GM18508 (cell line): ENCODE results near the gene BRD3.

Experiments used
- ATAC-seq: cut with Tn5 transposase; IDR thresholded peaks from one replicate; pipeline ENCODE4 v1.9.1; 2021; ENCODE audit warnings: moderate number of reproducible peaks; ENCODE audit not compliant: insufficient read depth, unreplicated experiment

The BRD3 gene

DNA sequence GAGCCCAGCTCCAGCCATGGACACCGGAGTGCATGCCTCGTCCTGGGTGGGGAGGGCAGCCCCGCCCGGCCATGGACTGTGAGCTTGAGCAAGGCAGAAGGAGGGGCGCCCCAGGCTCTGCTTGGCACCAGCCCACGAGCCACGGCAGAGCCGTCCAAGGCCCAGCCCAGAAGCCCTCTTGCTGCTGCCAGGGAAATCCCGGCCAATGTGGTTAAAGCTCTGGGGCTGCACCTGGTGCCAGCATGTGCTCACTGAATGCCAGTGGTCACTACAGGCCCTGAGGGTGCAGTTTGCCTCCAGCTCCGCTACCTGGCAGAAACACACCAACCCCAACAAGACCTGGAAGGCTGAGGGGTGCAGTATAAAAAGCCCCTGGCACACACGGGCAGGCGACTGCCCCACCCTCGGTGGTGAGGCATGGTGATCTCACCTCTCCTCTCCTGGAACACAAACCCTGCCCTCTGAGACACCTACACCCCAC is 11.8 kb downstream of the BRD3 start:
- no peak for ATAC-seq

DNA sequence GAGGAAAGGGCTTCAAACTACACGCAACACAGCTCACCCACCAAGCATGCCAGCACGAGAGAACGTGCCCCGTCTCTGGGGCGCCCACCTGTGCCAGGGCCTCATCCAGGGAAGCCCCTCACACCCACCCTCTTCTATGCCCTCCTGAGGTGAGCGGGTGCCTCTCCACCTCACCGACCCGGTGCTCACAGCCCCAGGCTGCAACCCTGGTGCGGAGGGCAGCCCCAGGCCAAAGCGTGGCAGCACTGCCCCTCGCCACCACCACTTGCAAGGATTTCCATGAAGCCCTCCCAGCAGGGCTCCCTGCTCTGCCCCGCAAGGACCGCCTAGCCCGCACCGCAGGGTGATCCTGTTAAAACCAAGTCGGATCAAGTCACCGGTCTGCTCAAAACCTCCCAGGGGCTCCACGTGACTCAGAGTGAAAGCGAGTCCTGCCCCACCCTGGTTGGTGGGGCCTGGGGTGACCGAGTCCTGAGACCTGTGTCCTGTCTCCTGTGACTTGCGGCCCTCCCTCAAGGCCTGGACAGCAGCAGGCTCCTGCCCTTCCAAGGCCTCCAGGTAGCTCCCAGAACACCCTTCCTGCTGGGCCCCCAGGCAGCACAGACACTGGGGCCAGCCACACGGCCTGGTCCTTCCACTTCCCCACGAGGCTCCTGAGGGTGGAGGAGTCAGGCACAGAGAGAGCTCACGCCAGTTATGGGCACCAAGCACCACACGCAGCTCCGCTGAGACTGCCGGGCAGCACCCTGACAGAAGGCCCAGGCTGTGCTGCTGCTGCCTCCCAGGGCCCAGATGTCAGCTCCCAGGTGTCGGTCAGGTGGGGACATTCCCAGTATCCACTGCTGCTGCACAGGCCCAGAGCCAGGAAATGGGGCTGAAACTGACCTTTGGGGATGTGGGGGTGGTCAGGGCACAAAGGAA is 12.7 kb downstream of the BRD3 start:
- no peak for ATAC-seq

DNA sequence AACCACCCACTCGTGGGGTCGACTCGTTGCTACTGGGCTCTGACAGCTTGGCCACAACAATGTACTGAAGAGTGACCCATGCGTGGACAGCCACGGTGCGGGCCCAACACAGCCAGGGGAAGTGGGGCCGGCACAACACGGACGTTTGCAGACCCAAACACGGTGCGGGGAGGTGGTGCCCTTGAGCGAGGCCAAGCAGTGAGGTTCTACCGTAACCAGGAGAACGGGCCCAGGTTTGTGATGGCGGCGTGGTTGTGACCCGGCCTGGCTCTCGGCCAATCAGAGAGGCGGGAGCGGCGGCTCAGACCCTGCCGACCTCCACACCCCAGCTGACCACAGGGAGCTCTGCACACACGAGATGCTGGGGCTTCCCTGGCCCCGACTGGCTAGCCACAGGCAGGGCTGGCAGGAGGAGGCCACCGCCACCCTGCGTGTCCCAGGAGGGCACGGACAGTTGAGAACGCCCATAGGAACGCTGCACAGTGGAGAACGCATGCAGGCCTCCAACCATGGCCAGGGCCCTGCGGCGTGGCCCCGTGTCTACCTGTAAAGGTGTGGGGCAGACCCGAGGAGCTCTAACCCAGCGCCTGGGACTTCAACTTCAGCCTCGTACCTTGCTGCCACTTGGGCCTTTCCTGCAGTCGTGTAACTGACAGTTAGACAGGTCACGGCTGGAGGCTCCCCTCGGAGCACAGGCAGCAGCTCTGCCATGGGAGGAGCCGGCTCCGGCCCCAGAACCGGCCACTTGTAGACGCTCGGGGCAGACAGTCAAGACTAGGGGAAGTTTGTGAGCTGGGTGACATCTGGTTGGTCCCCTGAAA is 13.7 kb downstream of the BRD3 start:
- no peak for ATAC-seq

DNA sequence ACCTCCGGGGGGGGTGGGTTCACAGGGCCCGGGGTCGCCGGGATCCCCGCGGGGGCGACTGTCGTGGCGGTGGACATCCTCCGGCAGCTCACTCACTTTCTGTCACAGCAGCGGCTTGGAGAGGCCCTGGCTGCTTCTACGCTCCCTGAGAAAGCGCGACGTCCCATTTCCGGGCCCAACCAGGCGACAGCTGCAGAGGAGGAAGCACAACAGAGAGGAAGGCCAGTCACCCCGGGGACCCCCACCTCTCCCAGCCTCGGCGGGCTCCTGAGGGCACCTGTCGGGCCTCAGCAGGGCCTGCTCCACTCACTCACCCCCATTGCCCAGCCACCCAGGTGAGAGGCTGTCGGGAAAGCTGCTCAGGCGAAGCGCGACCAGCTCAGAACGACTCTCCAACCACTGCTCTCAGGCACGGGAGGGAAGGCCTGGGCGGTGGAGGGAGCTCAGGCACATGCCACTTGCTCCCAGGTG is 14.4 kb downstream of the BRD3 start:
- no peak for ATAC-seq

DNA sequence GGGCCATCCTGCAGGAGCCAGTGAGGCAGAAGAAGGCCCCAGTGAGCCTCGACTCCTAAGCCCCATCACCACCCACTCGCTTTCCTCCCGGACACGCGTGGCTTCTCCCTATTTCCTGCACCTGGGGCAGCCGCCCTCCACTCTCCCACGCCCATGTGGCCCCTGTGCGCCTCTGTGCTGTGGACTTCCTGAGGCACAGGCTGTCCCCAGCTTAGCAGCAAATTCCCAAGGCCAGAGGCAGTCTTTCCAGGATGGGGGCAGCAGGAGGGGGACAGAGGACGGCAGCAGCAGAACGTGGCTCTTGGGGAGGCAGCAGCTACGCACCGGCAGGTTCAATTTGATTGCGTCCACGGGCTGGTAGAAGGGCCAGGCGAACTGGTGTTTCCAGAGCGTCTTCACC is 14.9 kb downstream of the BRD3 start:
- ATAC-seq: no peak

DNA sequence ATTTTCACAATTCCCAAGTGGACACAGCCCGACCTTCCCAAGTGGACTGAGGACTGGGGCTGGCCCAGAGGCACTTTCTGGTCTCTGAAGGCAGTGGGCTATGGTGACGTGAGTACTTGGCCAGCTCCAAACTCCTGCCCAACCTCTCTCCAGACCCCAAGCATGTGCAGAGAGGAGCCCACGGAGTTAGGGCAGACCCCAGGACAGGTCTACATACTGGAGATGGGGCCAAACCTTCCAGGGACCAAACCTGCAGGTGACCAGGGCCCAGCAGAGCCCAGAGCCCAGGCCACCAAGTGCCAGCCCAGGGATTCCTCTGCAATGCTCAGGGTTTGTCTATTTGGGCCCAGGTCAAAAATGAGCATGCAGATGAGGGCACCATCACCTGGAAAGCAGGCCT is 15.3 kb downstream of the BRD3 start:
- no peak for ATAC-seq

DNA sequence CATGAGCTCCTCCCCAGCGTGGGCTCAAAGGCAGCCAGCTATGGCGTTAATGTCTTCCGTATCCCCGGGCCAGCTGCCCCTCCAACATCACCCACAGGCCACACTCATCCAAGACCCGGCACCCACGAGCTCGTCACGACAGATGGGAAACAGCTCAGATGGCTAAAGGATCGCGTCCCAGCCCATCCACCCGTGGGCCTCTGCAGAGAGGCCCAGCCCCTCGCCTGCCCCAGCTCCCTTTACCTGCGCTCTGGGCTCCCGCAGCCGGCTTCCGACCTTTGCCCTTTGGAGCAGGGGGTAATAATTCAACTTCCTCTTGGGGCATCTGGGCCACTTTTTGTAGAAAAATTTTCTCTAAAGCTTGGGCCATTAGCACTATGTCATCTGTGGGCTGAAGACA is 16.5 kb downstream of the BRD3 start:
- ATAC-seq: no peak

DNA sequence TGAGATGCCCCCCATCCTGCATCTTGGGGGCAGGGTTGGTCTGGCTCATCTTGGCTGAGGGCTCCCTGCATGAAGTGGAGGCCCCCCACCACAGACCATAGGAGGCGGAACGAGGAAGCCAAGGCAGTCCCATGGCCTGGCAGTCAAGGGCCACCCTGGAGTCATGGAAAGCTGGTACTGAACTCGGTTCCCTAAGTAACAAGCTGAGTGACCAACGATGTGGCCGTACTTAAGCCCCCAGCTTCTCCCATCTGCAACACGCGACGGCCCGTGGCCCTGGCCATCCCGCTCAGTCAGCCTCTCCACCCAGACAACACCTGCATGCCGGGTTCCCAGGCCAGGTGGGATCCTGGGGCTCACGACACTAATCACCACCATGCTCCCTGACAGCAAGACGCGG is 17.1 kb downstream of the BRD3 start:
- no peak for ATAC-seq

DNA sequence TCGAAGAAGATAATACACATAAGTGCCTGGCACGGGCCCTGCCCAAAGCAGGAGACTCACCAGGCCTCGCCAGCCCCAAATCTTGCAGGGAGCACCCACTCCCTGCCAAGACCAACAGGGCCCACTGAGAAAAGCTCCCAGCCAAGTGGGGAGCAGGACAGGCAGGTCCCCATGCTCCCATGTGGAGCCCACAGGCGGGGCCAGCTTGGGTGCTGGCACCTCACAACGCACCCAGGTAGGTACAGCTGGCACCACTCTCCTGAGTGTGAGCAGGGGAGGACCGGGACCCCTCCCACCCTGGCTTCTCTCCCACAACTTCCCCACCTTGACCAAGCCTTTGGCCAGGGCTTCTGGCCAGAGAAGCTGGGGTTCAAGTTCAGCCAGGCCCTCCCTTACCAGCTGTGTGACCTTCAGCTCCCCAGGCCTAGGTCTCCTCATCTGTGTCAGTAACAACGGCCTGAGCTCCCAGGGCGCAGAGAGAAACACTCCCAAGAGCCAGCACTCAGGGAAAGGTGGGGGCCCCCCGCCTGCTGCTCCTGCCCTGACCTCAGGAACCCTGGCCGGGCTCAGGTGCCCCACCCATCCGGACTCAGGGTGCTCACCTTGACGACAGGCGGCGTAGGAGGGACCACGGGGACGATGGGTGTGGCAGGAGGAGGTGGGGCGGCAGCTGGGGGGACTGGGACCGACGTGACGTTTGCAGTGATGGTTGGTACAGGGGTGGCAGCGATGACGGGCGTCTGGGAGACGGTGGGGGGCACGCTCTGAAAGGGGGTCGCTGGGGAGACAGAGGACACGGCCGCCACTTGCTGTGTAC is 17.8 kb downstream of the BRD3 start:
- ATAC-seq: no peak

DNA sequence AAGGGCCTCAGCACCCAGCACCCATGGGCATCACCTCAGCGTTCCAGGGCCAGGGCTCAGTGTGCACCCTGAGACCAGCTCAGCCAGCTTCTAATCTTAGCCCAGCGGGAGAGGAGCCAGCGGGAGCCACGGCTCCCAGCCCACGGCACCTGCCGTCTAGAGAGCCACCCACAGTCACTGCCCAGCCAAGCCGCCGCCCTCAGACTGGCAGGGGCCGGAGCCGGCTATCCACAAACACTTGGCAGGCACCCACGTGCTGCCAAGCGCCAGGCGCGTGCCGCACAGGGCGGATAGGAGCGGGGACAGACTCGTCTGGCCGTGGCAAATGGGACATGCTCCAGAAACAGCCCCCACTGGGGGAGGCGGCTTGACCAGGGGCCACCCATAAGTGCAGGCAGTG is 18.6 kb downstream of the BRD3 start:
- ATAC-seq: no peak

DNA sequence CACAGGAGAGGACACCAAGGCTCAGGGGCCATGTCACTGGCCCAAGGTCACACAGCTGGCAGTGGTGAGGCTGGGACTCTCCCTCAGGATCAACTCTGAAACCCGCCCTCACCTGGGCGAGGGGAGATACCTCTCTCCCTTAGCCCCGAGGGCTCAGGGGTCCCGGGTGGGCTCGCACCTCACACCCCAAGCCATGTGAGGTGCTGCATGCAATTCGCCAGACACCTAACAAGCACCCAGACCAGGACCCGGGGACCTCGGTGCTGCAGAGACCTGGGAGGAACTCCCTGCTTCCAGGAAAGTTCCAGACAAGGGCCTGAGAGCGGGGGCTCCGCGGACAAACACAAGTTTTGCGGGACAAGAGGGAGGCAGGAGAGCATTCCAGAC is 19.3 kb downstream of the BRD3 start:
- no peak for ATAC-seq

DNA sequence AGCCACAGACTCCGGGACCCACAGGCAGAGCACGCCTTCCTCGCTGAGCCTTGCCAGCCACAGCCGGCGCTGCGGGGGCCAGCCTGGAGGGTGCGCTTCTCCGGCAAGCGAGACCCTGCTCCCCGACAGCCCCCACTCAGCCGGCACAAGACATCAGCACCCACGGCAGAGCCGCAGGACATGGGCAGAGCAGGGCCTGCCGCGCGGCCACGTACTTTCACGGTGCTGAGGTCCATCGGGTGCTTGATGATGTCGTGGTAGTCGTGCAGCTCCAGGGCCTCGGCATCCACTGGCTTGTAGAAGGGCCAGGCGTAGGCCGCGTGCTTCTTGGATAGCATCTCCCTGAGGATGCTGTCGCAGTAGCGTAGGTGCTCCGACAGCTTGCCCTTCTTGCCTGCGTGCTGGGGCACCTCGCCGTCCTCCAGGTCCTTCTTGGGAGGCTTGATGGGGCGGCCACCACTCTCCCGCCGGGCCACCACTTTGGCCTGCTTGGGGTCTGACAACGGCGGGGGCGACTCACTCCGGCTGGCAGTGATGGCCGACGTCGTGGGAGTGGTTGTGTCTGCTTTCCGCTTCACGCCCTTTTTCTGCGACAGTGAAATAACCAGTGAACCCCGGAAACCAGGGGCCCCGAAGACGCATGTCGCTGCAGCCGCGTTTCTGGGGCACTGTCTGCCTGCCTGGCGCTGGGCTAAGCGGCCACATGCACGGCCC is 19.8 kb downstream of the BRD3 start:
- ATAC-seq: no peak

DNA sequence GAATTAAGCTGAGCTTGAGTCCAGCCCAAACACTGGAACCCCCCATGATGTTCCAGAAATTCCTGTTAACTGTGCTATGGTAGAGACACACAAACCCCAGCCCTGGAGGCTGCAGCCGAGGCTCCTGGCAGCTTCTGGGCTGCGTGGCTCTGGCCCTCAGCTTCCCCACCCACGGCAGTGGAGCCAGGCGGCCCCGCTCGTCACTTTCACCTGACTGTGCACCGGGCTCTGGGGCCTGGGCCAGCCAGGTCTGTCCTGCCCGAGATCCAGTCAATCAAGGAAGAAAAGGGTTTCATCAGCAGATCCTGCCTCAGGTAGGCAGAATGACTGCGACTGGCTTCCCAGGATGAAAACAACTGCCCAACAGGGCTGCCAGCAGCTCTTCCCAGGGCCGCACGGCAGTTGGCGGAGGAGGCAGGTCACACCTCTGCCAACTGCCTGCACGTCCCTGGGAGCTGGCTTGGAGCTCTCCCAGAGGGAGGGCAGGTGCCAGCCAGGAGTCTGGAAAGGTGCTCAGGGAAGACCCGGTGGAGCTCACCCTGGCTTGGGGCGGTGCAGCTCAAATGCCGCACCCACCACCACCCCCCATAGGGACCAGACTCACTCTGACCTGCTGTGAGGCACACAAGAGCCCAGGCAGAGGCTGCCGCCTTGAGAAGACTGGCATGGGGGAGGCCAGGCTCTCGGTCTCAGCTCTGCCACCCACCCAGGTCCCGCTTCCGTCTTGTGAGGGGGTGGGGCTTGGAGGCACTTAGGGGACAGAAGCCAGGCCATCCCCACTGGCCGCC is 20.7 kb downstream of the BRD3 start:
- ATAC-seq: no peak

DNA sequence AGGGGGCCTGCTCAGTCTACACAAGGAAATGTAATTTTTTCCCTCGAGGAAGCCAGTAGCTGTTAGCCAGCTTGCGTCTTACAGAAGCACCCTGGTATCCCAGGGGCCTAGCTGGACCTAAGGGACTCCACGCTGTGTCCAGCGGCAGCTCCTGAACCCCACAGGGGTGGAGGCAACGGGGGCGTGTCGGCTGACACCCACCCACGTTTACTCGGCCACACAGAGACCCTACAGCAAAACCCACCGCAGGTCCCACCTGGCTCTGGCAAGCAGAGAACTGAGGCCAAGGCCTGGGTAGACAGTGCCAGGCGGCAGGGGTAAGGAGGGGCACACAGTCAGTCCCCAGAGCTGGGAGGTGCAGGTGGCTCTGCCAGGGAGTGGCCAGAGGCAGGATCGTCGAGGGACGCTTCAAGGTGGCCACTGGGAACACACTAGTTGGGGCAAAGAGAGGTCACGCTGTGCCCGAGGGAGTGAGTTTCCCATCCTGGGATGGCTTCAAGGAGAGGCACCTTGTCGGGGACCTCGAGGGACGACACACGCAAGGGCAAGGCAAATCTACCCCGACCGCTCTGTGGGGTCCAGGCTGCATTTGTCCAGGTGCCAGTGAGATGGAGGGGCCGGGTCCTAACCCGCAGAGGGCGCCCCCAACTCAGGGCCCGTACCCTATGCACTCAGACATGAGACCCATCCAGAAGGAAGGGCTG is 21.8 kb downstream of the BRD3 start:
- ATAC-seq: no peak

DNA sequence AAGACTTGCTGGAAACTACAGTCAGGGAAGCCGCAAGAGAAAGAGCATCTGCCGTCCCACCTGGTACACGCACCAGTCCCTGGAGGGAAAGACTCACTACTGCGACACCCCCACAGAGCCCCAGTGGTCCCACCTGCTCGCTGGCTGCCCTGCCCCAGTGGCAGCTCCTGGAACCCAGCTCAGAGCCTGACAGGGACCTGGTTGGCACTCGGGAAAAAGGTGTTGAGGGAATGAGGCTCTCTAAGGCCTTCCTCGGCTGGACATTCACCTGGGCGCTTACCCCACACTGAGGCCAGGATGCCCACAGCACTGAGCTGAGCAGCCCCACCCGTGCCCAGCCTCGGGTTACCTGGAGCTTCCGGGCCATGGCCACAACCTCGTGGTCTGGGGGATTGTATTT is 22.9 kb downstream of the BRD3 start:
- no peak for ATAC-seq

DNA sequence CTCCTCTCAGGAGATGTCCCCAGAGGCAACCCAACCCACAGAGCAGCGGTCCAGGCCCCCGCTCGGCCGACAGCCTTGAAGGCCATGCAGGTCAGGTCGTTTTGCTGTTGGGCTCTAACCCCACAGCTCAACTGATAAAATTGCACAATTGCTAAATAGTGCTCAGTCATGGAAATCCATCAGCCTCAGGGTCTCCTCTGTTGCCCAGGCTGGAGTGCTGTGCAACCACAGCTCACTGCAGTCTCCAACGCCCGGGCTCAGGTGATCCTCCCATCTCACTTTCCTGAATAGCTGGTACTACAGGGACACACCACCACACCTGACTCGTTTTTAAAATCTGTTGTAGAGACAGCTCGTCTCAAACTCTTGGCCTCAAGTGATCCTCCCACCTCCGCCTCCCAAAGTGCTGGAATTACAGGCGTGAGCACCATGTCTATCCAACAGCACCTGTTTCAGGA is 24.3 kb downstream of the BRD3 start:
- no peak for ATAC-seq

DNA sequence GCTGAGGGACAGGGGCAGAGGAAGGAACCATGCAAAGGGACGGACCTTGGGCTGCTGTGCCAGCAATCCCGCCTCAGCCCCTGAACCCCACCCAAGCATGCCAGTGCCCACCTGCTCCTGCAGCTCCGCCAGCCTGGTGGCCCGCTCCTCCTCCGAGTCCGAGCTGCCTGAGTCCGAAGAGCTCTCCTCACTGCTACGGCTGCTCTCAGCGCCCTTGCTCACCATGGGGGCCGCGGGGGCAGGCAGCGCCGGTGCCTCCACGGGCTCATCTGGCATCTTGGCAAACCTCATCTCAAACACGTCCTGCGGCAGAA is 26.2 kb downstream of the BRD3 start:
- ATAC-seq: no peak

DNA sequence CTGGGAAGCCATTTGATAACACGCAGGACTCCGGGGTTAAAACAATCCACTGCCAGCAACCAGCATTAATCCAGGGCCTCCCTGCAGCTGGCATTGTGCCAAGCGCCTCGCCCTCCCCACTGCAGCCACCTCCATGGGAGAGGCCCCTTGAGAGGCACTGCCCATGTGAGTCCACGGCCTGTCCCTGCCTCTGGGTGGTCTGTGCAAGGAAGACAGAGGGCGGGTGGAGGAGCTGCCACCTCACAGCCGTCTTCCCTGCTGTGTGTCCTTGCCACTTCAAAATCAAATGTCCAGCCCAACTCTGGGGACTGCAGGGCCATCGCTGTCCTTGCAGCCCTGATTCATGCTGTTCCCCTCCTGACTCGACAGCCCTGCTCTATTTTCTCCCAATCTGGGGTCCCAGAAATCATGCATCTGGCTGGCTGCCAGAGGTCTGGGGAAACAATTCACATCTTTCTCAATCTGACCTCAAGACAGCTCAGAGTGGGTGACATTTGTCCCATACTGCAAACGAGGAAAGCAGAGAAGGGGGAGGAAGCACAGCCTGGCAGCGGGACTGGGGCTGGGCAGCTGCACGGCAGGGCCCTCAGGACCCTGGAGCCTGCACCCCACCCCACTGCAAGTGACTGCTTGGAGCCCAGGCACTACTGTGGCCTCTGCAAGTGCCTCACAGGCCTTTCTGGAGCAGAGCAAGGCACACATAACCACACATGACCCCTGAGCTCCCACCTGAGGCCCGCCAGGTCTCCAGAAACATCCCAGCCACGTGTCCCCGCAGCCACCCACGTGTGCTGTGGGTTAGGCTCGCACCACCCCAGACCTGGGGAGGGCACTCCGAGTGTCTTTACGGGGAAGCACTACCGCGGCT is 26.8 kb downstream of the BRD3 start:
- ATAC-seq: no peak
